Activated CD4-positive, alpha-beta memory T cell treated with anti-CD3 and anti-CD28 coated beads, Interleukin-2, amount 10 ng/mL, durations not matched to agents 7 days and 5 days (primary cell): Measurements from ENCODE around the gene GALNS. TPM values are rescaled to one million over a fixed set of nuclear protein-coding genes. Genes with fewer than 3 reads are reported as not detected.

Experiments used
- CTCF ChIA-PET: fragments of 350-600 bp; sonication (Branson Sonifier 250); formaldehyde crosslinking; loops from one replicate; lab custom pipeline; 2021; ENCODE audit warnings: antibody characterized with exemption, inconsistent platforms; lab: Charles Lee
- POLR2A ChIA-PET: fragments of 350-600 bp; sonication (Branson Sonifier 250); formaldehyde crosslinking; loops from one replicate; lab custom pipeline; 2021; ENCODE audit warnings: antibody characterized with exemption; lab: Charles Lee
- DNase-seq: peaks from one replicate; pipeline ENCODE4 v3.0.0-alpha.2; 2020
- H3K27ac Mint-ChIP-seq: one replicate; pipeline ENCODE4 v1.8.0; 2021; ENCODE audit warnings: mild to moderate bottlenecking, mixed read lengths
- H3K27me3 Mint-ChIP-seq: one replicate; pipeline ENCODE4 v1.8.0; 2021; ENCODE audit warnings: mixed read lengths
- H3K36me3 Mint-ChIP-seq: one replicate; pipeline ENCODE4 v1.8.0; 2021; ENCODE audit warnings: low read depth, mixed read lengths
- H3K4me1 Mint-ChIP-seq: one replicate; pipeline ENCODE4 v1.8.0; 2021; ENCODE audit warnings: mixed read lengths
- H3K4me3 Mint-ChIP-seq: one replicate; pipeline ENCODE4 v1.8.0; 2021; ENCODE audit warnings: mild to moderate bottlenecking, mixed read lengths
- H3K9me3 Mint-ChIP-seq: one replicate; pipeline ENCODE4 v1.8.0; 2021; ENCODE audit warnings: mixed read lengths
- total RNA-seq, 2 experiments: library from RNA; stranded (reverse); gene quantifications; one replicate each; pipeline ENCODE4 v1.2.3, GENCODE V29; 2021

Gene GALNS
- total RNA-seq, 2 experiments from 2014 or later = 35.2 to 38.2 TPM

- DNase-seq = no peak
- no peaks in the 10 kb centered on the region for H3K9me3 Mint-ChIP-seq
- CTCF ChIA-PET = interaction anchor here (1.7 to 5.0 kb wide), 5 partner anchors 26 to 73 kb away, joined by 4 to 36 read pairs (median 19); partner anchors contain the start of genes GALNS and TRAPPC2L
- peaks cover 36% of the 10 kb centered on the region for H3K4me1 Mint-ChIP-seq
- H3K27me3 Mint-ChIP-seq = no peaks in the 10 kb centered on the region
- H3K36me3 Mint-ChIP-seq = peaks cover 34% of the 10 kb centered on the region
- peak overlapping the region; percentile 88 for H3K27ac Mint-ChIP-seq
- POLR2A ChIA-PET = interaction anchor here (0.9 to 11.5 kb wide), 18 partner anchors 9 to 699 kb away, joined by 3 to 249 read pairs (median 4); partner anchors contain the start of genes ACSF3, GALNS, PIEZO1 and TRAPPC2L
- H3K4me3 Mint-ChIP-seq = peak overlapping the region; percentile 92
Measured at GRCh38 chr16:88810166-88810911, 46.4 kb downstream of the GALNS start.

- ChIA-PET POLR2A (interaction anchor here (1.0 to 11.5 kb wide), 15 partner anchors 9 to 699 kb away, joined by 3 to 249 read pairs (median 4); partner anchors contain the start of genes ACSF3, GALNS, PIEZO1 and TRAPPC2L), CTCF (interaction anchor here (0.9 to 5.0 kb wide), 6 partner anchors 15 to 72 kb away, joined by 3 to 36 read pairs (median 14); partner anchors contain the start of genes GALNS and TRAPPC2L)
- Mint-ChIP-seq H3K9me3 (no peaks in the 10 kb centered on the region), H3K27me3 (no peaks in the 10 kb centered on the region), H3K36me3 (peaks cover 37% of the 10 kb centered on the region), H3K4me1 (peaks cover 39% of the 10 kb centered on the region), H3K4me3 (peak overlapping the region; percentile 92), H3K27ac (peak overlapping the region; percentile 88)
- DNase-seq = no peak
Measured at GRCh38 chr16:88809676-88810165, 47.0 kb downstream of the GALNS start.

GRCh38 chr16:88809068-88809675, 47.6 kb downstream of the GALNS start:
- no peak for DNase-seq
- ChIA-PET POLR2A (interaction anchor here (1.0 to 11.5 kb wide), 10 partner anchors 9 to 408 kb away, joined by 3 to 249 read pairs (median 5); partner anchors contain the start of genes ACSF3, GALNS, PIEZO1 and TRAPPC2L), CTCF (interaction anchor here (0.9 to 5.0 kb wide), 4 partner anchors 14 to 72 kb away, joined by 3 to 36 read pairs (median 15); partner anchors contain the start of genes GALNS and TRAPPC2L)
- Mint-ChIP-seq H3K27ac (peak overlapping the region; percentile 32), H3K4me1 (peaks cover 40% of the 10 kb centered on the region), H3K36me3 (peaks cover 42% of the 10 kb centered on the region), H3K4me3 (peak overlapping the region; percentile 92), H3K9me3 (no peaks in the 10 kb centered on the region), H3K27me3 (no peaks in the 10 kb centered on the region)

- no peak for DNase-seq
- Mint-ChIP-seq H3K9me3 (no peaks in the 10 kb centered on the region), H3K27me3 (no peaks in the 10 kb centered on the region), H3K4me3 (peak overlapping the region; percentile 13), H3K4me1 (peaks cover 37% of the 10 kb centered on the region), H3K36me3 (peaks cover 43% of the 10 kb centered on the region), H3K27ac (peak overlapping the region; percentile 29)
- ChIA-PET CTCF (no interaction called here), POLR2A (interaction anchor here (1.2 to 11.5 kb wide), 2 partner anchors 24 to 361 kb away, joined by 3 to 249 read pairs; partner anchors contain the start of gene PIEZO1)
Measured at GRCh38 chr16:88807626-88808453, 48.9 kb downstream of the GALNS start.

- DNase-seq = no peak
- no peak overlapping the region for H3K4me3 Mint-ChIP-seq
- ChIA-PET POLR2A (interaction anchor here (11.5 kb wide), 1 partner anchor 23 kb away, joined by 249 read pairs; the partner anchor contains the start of gene PIEZO1), CTCF (no interaction called here)
- H3K27ac Mint-ChIP-seq = peak overlapping the region; percentile 10
- H3K27me3 Mint-ChIP-seq = no peaks in the 10 kb centered on the region
- H3K4me1 Mint-ChIP-seq = peaks cover 36% of the 10 kb centered on the region
- H3K36me3 Mint-ChIP-seq = peaks cover 45% of the 10 kb centered on the region
- H3K9me3 Mint-ChIP-seq = no peaks in the 10 kb centered on the region
Measured at GRCh38 chr16:88807142-88807625, 49.6 kb downstream of the GALNS start.

GRCh38 chr16:88806491-88807111, 50.1 kb downstream of the GALNS start:
- H3K27ac Mint-ChIP-seq = no peak overlapping the region
- DNase-seq = no peak
- H3K4me3 Mint-ChIP-seq = no peak overlapping the region
- peaks cover 37% of the 10 kb centered on the region for H3K4me1 Mint-ChIP-seq
- ChIA-PET CTCF (interaction anchor here (1.1 kb wide), 1 partner anchor 69 kb away, joined by 3 read pairs; no protein-coding TSS in a partner anchor), POLR2A (interaction anchor here (1.0 to 11.5 kb wide), 3 partner anchors 22 to 364 kb away, joined by 3 to 249 read pairs (median 3); partner anchors contain the start of gene PIEZO1)
- H3K36me3 Mint-ChIP-seq = peaks cover 45% of the 10 kb centered on the region
- H3K9me3 Mint-ChIP-seq = no peaks in the 10 kb centered on the region
- no peaks in the 10 kb centered on the region for H3K27me3 Mint-ChIP-seq

GRCh38 chr16:88805887-88806393, 50.8 kb downstream of the GALNS start:
- no peak overlapping the region for H3K27ac Mint-ChIP-seq
- peaks cover 43% of the 10 kb centered on the region for H3K4me1 Mint-ChIP-seq
- ChIA-PET POLR2A (interaction anchor here (0.8 to 11.5 kb wide), 4 partner anchors 22 to 365 kb away, joined by 3 to 249 read pairs (median 3); partner anchors contain the start of gene PIEZO1), CTCF (interaction anchor here (1.1 kb wide), 1 partner anchor 68 kb away, joined by 3 read pairs; no protein-coding TSS in a partner anchor)
- DNase-seq = no peak
- no peaks in the 10 kb centered on the region for H3K9me3 Mint-ChIP-seq
- H3K4me3 Mint-ChIP-seq = peak overlapping the region; percentile 47
- peaks cover 45% of the 10 kb centered on the region for H3K36me3 Mint-ChIP-seq
- H3K27me3 Mint-ChIP-seq = no peaks in the 10 kb centered on the region

GRCh38 chr16:88805340-88805715, 51.4 kb downstream of the GALNS start:
- no peak for DNase-seq
- no peaks in the 10 kb centered on the region for H3K27me3 Mint-ChIP-seq
- no peaks in the 10 kb centered on the region for H3K9me3 Mint-ChIP-seq
- peak overlapping the region; percentile 80 for H3K4me3 Mint-ChIP-seq
- H3K4me1 Mint-ChIP-seq = peaks cover 44% of the 10 kb centered on the region
- H3K27ac Mint-ChIP-seq = no peak overlapping the region
- H3K36me3 Mint-ChIP-seq = peaks cover 43% of the 10 kb centered on the region
- ChIA-PET POLR2A (interaction anchor here (0.8 to 11.5 kb wide), 5 partner anchors 7 to 124 kb away, joined by 3 to 249 read pairs (median 4); partner anchors contain the start of genes APRT, GALNS, PIEZO1 and TRAPPC2L), CTCF (interaction anchor here (1.1 kb wide), 1 partner anchor 68 kb away, joined by 3 read pairs; no protein-coding TSS in a partner anchor)

GRCh38 chr16:88804552-88805339, 52.0 kb downstream of the GALNS start:
- peaks cover 40% of the 10 kb centered on the region for H3K36me3 Mint-ChIP-seq
- POLR2A ChIA-PET = interaction anchor here (0.8 to 11.5 kb wide), 5 partner anchors 8 to 70 kb away, joined by 3 to 249 read pairs (median 4); partner anchors contain the start of genes APRT, GALNS, PIEZO1 and TRAPPC2L
- peak overlapping the region; percentile 80 for H3K4me3 Mint-ChIP-seq
- peak; percentile 58 for DNase-seq
- H3K27me3 Mint-ChIP-seq = no peaks in the 10 kb centered on the region
- H3K9me3 Mint-ChIP-seq = no peaks in the 10 kb centered on the region
- H3K4me1 Mint-ChIP-seq = peaks cover 41% of the 10 kb centered on the region
- CTCF ChIA-PET = no interaction called here
- H3K27ac Mint-ChIP-seq = peak overlapping the region; percentile 63

GRCh38 chr16:88804173-88804551, 52.6 kb downstream of the GALNS start:
- peaks cover 38% of the 10 kb centered on the region for H3K4me1 Mint-ChIP-seq
- ChIA-PET POLR2A (interaction anchor here (1.6 to 11.5 kb wide), 5 partner anchors 8 to 102 kb away, joined by 3 to 249 read pairs (median 15); partner anchors contain the start of genes APRT, GALNS, PIEZO1 and TRAPPC2L), CTCF (no interaction called here)

More at GRCh38 chr16:88804173-88804551, 52.6 kb downstream of the GALNS start:
- Mint-ChIP-seq H3K9me3 (no peaks in the 10 kb centered on the region), H3K27me3 (no peaks in the 10 kb centered on the region), H3K36me3 (peaks cover 36% of the 10 kb centered on the region), H3K27ac (peak overlapping the region; percentile 63), H3K4me3 (peak overlapping the region; percentile 80)
- no peak for DNase-seq
